Testis (tissue), 3 donors: ENCODE measurements around the gene NAP1L1. TPM values are rescaled to one million over a fixed set of nuclear protein-coding genes. Genes with fewer than 3 reads are reported as not detected.

Experiments used
- DNase-seq: peaks from one replicate; pipeline ENCODE4 v3.0.0-alpha.2; 2019
- H3K27ac ChIP-seq, 2 donors: fragments of 200-600 bp; sonication (generic); one replicate each; pipeline ENCODE4 v1.5.1; 2019
- H3K27me3 ChIP-seq: fragments of 200-600 bp; sonication (generic); one replicate; pipeline ENCODE4 v1.5.1; 2019
- H3K36me3 ChIP-seq: fragments of 200-600 bp; sonication (generic); one replicate; pipeline ENCODE4 v1.5.1; 2017; ENCODE audit warnings: low read depth; ENCODE audit errors: missing control alignments
- H3K4me1 ChIP-seq: fragments of 200-600 bp; sonication (generic); one replicate; pipeline ENCODE4 v1.5.1; 2019
- H3K4me3 ChIP-seq, 2 donors: fragments of 200-600 bp; sonication (generic); one replicate each; pipeline ENCODE4 v1.5.1; 2017 to 2019
- H3K9me3 ChIP-seq: fragments of 200-600 bp; sonication (generic); one replicate; pipeline ENCODE4 v1.5.1; 2017
- CTCF ChIP-seq, 3 experiments: fragments of 450-650 bp in 2 of 3; fragments of 200-600 bp in 1 of 3; sonication (generic) in 1 of 3; IDR thresholded peaks; one replicate each; pipeline ENCODE4 v1.5.1; 2016 to 2019; ENCODE audit warnings: antibody characterized with exemption in 3 of 3, mild to moderate bottlenecking in 2 of 3, moderate library complexity in 1 of 3
- POLR2A ChIP-seq: fragments of 450-650 bp; IDR thresholded peaks from one replicate; pipeline ENCODE4 v1.6.1; 2017; ENCODE audit warnings: antibody characterized with exemption, mild to moderate bottlenecking, moderate library complexity
- WGBS, 2 donors: methylation state at CpG; one replicate each; pipeline ENCODE4 v1.1.5; 2018; 5-methylcytosine and 5-hydroxymethylcytosine counted together
- intact Hi-C: fragments of 100-400 bp; cut with DNase I; formaldehyde crosslinking; loops from one replicate; pipeline ENCODE4 v1.15.1; 2023; ENCODE audit warnings: low total_unique reads
- polyA plus RNA-seq: library from polyadenylated mRNA; stranded (reverse); fragments of 350-450 nt; fragmentation: Illumina TruSeq; extraction: RNeasy Lipid Tissue Mini Kit (QIAGEN cat#74804); gene quantifications from one replicate; pipeline ENCODE4 v1.2.3, GENCODE V29; 2014; ENCODE audit warnings: low read depth, low replicate concordance; ENCODE audit not compliant: insufficient read depth
- total RNA-seq, 2 donors: library from RNA; depleted of rRNA; stranded (reverse); fragments of >200 nt; gene quantifications; one replicate each; pipeline ENCODE4 v1.2.3, GENCODE V29; 2016

NAP1L1 gene
- total and polyA plus RNA-seq, 3 donors from 2014 or later: 246 to 366 (median 313) TPM

GRCh38 chr12:76091246-76091754 lies 6.8 kb upstream of the NAP1L1 start:
- Histone ChIP-seq H3K9me3 (no peaks in the 10 kb centered on the region), H3K4me3 (no peak overlapping the region), H3K4me1 (no peaks in the 10 kb centered on the region), H3K27ac (no peak overlapping the region), H3K36me3 (no peaks in the 10 kb centered on the region), H3K27me3 (no peaks in the 10 kb centered on the region)
- DNase-seq: no peak
- intact Hi-C loops: no loop called here
- no peak for TF ChIP-seq CTCF (IDR thresholded peaks at IDR 0.05)
- TF ChIP-seq POLR2A: no peak
- 52 to 83% methylated on average over 2 of the region's 2 CpGs for WGBS, 2 donors

DNA sequence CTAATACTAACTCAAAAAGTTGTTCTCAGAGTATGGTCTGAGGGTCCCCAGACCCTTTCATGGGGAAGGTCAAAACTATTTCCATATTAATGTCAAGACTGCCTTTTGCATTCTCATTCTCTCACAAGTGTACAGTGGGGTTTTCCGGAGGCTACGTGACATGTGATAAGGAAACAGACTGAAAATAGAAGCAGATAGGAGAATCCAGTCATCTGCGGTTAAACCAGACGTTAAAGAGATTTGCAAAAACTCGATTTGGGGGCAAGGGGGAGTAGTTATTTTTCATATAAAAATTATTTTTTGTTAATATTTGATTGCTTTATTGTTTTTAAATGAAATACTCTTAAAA lies 1.0 kb upstream of the NAP1L1 start:
- no peaks in the 10 kb centered on the region for H3K9me3 ChIP-seq
- peaks cover 10% of the 10 kb centered on the region for H3K4me1 ChIP-seq
- no peak for TF ChIP-seq CTCF (IDR thresholded peaks at IDR 0.05)
- no peak for TF ChIP-seq POLR2A
- no peaks in the 10 kb centered on the region for H3K36me3 ChIP-seq
- H3K27ac ChIP-seq: peak overlapping the region; percentile 98 to 100
- WGBS, 2 donors: 3 to 5% methylated on average over 5 of the region's 5 CpGs
- intact Hi-C loops: loop anchor here (2.0 kb wide), 1 partner anchor 53 kb away; no protein-coding TSS in a partner anchor
- DNase-seq: peak; percentile 55
- peak overlapping the region; percentile 73 to 94 for H3K4me3 ChIP-seq
- no peaks in the 10 kb centered on the region for H3K27me3 ChIP-seq

DNA sequence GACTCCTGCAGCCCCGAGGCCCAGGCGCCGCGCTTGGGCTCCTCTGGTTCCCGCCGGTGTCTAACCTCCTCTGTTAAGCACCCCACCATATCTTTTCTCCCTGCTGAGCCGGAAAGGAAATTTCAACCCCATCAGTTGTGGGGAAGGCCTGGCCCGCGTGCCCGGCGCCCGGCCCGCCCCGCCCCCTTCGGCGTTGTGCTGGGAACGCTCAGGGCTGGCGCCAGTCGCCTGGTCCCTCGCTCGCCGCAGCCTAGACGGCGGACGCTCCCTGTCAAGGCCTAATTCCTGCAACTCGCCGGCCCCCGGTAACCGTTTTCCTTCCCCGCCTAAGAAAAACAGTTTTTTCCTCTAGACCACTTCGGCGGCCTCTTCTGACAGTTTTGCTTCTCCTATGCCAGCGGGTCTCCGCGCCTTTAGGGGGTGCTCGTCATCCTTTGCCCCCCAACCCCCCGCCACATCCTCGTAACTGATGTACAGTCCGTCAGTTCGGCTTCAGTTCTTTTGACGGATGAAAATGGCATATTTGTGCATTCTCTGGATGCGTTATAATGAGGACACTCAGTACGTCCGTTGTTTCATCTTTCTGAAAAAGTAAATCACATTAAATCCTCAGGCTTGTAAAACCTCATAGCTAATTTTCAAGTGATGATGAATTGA lies 506 bp upstream of the NAP1L1 start:
- no peak for TF ChIP-seq CTCF (IDR thresholded peaks at IDR 0.05)
- no peak for TF ChIP-seq POLR2A
- H3K36me3 ChIP-seq: no peaks in the 10 kb centered on the region
- intact Hi-C loops: loop anchor here (2.0 kb wide), 1 partner anchor 52 kb away; no protein-coding TSS in a partner anchor

GRCh38 chr12:76083246-76083903 lies 1.1 kb downstream of the NAP1L1 start:
- Histone ChIP-seq H3K9me3 (no peaks in the 10 kb centered on the region), H3K4me3 (peak overlapping the region; percentile 73 to 94), H3K27ac (peak overlapping the region; percentile 98 to 100), H3K27me3 (no peaks in the 10 kb centered on the region), H3K4me1 (peaks cover 10% of the 10 kb centered on the region), H3K36me3 (no peaks in the 10 kb centered on the region)
- 2 to 4% methylated on average over 14 of the region's 14 CpGs for WGBS, 2 donors
- DNase-seq: no peak
- TF ChIP-seq POLR2A: no peak
- TF ChIP-seq CTCF (IDR thresholded peaks at IDR 0.05): no peak
- intact Hi-C loops: no loop called here

More for the DNA sequence above, 506 bp upstream of the NAP1L1 start:
- DNase-seq: peak; percentile 88
- 0 to 2% methylated on average over 24 to 42 of the region's 44 CpGs for WGBS, 2 donors
- peak overlapping the region; percentile 98 to 100 for H3K27ac ChIP-seq
- no peaks in the 10 kb centered on the region for H3K27me3 ChIP-seq
- H3K4me3 ChIP-seq: peak overlapping the region; percentile 73 to 94
- no peaks in the 10 kb centered on the region for H3K9me3 ChIP-seq
- H3K4me1 ChIP-seq: peaks cover 10% of the 10 kb centered on the region
